ENCODE data around the gene CADM3.
A peak's percentile ranks its signal among the peaks of the same experiment; 100 is the strongest.

The CADM3 gene

GRCh38 chr1:159175571-159175970, 4.2 kb downstream of the CADM3 start:
- no peak for DNase-seq

DNA sequence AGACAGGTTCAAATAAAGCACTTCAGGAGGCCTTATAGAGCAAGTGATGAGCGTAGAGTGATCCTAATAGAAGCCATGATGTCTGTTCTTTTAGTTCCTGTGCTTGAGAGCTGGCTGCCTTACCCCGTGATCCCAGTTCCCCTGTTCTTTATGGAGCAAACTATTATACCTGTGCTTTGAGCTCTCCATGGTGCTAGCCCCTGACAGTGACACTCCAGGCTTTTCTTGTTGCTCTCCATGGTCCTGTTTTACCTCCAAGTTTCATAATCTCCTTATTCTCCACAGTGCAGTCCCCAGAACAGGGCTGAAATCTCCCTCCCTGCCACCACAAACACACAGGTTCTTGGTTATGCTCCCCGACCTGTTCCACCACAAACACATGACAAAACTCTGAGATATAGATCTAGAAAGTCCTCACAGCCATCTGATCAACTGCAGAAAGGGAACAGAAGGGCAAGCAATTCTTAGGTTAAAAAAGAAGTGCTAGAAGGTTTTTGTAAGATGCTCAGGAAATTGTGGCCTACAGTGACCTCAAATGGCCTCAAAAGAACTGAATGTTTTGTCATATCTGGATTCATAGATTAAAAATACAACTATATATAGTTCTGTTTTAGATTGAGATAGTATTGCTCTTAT, 6.0 kb downstream of the CADM3 start:
- no peak for DNase-seq

DNA sequence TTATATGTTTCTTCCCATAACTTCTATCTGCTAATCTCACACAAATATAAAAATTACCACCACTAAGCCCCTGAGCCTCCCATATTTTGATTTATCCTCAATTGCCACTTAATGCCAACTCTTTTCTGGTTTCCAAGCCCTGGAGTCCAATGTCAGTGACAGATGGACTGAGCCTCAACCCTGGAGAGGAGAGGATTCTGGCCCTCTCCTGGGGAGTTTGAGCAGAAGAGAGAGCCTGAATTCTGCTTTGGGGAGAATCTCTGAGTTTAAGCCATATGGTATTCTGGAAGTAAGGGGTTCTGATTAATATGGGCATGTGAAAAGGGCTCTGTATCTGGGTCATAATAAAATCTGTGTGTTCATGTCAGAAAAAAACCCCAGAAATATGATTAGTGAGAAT, 8.5 kb downstream of the CADM3 start:
- no peak for DNase-seq

GRCh38 chr1:159180516-159180915, 9.1 kb downstream of the CADM3 start:
- no peak for DNase-seq

DNA sequence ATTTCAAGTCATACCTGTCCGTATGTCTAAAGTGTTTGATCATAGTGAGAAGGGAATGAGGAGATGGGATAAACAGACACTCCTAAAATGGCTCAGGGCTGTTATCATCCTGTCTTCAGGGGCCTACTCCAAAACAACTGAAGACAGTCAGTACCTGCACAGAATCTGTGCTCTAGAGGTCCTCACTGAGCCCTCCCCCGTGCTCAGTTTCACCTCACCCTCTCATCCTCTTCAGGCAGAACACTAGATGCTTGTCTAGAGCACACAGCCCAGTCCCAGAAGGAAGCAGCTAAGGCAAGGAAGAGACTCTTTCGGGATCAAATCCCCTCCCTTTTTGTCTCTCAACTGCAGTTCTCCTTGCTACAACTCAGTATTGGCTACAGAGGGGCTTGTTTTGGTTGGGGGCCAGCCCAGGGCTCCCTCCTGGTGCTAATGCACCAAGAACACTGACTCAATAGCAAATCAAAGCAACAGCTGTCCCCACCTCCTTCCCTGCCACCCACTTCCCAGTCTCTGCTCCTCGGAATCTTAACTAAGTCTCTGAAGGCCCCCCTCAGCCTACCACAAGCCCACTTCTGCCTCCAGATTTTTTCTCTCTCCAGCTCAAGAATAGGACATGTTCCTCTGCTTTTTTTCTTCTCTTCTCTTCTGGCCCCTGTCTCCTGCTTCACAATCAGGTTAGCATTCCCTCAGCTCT, 10.1 kb downstream of the CADM3 start:
- no peak for DNase-seq

DNA sequence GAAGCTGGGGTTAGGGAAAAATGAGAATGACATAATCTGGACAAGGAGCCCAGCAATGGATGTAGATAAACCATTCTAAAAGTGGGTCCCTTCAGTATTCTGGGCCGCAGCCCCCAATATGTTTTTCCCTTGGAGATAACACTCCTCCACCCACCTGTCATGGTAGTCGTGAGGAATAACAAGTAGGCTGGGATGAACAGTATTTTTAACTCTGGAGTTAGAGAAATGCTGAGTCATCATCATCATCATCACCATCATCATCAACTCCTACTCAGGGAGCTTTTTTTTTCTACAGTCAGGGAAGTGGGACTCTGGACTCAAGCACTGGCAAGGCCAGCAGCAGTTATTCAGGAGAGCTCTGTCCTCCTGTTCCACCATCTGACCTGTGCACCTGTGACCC, 12.8 kb downstream of the CADM3 start:
- DNase-seq: no peak

DNA sequence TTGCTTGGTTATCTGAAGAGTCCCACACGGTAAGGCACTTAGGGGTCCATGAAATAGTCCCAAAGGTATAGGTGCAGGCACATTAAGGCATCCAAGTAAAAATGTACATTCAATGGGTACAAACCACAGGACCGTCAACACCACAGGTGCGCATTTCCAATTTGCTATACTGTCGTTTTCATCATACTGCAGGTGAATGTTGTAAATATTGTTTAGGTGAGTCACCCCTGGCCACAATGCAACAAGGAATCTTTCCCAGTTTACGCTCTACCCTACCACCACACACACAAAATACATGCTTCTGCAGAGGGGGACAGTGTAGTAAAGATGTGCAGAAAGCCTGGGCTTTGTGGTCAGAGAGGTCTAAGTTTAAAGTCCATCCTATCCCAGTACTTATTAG, 13.7 kb downstream of the CADM3 start:
- no peak for DNase-seq

GRCh38 chr1:159187033-159187432, 15.6 kb downstream of the CADM3 start:
- no peak for DNase-seq

DNA sequence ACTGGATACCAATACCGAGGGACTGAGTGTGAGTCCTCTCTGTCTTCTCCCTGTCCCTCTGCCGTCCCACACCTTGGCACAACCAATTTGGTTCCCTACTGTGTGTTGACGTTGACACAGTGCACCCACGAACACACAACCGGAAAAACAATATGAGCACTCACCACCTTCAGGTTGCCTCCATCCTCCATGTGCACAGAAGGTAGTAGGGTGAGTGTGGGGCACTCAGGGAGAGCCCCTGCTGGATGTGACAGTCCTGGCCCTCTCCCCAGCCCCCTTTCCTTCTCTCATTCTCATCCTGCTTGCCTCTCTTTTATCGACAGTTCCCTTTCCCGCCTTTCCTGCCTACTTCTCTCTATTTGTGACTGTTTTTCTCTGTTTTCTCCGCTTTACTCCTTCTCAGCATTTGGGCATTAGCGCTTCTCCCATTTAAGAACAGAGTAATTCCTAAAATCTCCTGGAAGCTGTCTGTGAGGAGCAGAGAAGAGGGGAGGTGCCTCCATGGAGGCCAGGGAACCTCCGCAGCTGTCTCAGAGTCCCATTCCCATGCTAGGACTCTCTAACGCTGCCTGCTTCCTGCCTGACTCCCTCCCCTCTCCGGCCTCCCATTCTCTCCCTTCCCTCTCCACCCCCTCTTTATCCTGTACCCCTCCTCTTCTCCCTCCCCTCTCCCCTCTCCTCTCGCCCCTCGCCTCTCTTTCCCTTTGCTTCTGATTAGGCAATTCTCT, 16.4 kb downstream of the CADM3 start:
- DNase-seq: no peak

DNA sequence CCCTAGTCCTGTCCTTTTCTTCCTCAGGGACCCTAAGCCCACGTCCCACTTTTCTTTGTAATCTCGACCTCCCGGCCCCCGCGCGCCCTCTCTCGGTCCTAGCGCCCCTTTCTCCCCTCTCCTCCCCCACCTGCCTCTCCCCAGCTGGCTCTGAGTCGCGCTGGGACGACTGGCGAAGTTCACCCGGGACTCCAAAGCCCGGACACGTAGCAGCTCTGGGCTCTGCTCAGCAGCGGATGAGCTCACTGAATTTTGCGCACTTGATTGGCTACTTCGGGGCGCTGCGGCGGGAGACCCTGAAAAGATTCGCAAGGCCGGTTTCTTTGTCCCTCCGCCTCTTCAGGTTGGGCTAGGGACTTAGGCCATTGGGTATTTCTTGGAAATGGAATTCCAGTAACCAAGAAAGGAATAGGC, 17.0 kb downstream of the CADM3 start:
- DNase-seq: peak; percentile 62

GRCh38 chr1:159190441-159190840, 19.0 kb downstream of the CADM3 start:
- no peak for DNase-seq

DNA sequence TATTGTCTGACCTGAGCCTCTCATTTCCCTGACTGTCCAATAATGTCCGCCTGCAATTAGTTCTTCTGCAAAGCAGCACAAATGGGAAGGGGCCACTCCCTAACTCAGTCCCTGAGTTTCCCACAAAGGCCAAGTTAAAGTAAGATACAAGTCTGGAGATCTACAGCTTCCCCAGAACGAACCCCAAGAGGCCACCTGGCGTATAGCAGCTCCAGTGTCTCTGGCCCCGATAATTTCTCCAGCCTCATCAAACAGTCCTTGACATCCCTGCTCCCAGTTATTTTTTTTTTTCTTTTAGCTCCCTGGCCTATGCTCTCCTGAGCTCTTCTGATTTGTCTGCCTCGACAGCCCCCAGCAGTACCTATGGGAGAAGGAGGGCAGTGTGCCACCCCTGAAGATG, 25.1 kb downstream of the CADM3 start:
- no peak for DNase-seq

- DNase-seq: peak; percentile 33
These were observed 26.4 kb downstream of the CADM3 start for GRCh38 chr1:159197561-159198557.

DNA sequence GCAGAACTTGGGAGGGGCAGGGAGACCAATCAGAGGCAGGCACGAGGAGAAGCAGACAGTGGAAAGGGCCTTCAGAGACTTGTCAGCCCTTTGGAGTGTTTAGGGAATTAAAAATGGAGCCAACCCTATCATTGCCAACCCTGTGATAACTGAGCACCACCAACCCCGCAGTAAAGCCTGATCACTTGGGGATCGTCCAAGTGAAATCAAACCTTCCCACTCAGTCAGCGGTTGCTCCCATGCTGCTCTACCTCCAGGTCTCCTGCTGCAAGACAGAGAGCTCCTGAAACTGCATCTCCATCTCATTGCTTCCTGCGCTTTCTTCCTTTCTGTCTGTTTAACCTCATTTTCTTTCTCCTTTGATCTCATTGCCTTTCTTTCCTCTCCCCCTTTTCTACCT, 28.5 kb downstream of the CADM3 start:
- DNase-seq: no peak

DNA sequence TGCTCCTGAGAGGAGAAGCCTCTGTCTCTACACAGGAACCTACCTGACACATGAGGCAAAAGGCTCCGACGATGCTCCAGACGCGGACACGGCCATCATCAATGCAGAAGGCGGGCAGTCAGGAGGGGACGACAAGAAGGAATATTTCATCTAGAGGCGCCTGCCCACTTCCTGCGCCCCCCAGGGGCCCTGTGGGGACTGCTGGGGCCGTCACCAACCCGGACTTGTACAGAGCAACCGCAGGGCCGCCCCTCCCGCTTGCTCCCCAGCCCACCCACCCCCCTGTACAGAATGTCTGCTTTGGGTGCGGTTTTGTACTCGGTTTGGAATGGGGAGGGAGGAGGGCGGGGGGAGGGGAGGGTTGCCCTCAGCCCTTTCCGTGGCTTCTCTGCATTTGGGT, 29.4 kb downstream of the CADM3 start:
- DNase-seq: no peak

DNA sequence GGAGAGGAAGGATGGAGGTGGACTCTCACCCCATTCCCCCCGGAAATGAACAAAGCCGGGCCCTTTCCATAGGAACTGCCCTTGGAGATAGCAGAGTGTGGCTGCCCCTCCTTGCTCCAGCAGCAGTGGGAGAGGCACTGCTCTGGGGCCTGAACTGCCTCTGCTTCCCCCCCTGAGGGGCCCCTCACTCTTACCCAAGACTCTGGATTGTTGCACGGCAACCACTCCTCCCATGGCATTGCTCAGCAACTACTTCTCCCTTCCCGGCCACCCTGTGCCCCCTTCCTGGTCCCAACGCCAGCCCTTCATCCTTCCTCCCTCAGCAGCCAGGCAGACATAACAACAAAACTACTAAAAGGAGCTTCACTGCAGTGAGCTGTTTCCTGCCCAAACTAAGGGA, 30.2 kb downstream of the CADM3 start:
- DNase-seq: no peak

GRCh38 chr1:159203610-159204009, 32.2 kb downstream of the CADM3 start:
- DNase-seq: no peak

- no peak for DNase-seq
These were observed 33.0 kb downstream of the CADM3 start, which contains the start of gene ACKR1 for GRCh38 chr1:159204161-159205141. ACKR1 (plus strand) TSS chr1:159204875; CDS start chr1:159204960, 85 bp downstream.

DNA sequence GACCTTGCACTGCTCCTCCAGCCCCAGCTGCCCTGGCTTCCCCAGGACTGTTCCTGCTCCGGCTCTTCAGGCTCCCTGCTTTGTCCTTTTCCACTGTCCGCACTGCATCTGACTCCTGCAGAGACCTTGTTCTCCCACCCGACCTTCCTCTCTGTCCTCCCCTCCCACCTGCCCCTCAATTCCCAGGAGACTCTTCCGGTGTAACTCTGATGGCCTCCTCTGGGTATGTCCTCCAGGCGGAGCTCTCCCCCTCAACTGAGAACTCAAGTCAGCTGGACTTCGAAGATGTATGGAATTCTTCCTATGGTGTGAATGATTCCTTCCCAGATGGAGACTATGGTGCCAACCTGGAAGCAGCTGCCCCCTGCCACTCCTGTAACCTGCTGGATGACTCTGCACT, 33.8 kb downstream of the CADM3 start:
- DNase-seq: no peak

DNA sequence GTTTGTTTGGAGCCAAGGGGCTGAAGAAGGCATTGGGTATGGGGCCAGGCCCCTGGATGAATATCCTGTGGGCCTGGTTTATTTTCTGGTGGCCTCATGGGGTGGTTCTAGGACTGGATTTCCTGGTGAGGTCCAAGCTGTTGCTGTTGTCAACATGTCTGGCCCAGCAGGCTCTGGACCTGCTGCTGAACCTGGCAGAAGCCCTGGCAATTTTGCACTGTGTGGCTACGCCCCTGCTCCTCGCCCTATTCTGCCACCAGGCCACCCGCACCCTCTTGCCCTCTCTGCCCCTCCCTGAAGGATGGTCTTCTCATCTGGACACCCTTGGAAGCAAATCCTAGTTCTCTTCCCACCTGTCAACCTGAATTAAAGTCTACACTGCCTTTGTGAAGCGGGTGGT, 34.7 kb downstream of the CADM3 start:
- no peak for DNase-seq

DNA sequence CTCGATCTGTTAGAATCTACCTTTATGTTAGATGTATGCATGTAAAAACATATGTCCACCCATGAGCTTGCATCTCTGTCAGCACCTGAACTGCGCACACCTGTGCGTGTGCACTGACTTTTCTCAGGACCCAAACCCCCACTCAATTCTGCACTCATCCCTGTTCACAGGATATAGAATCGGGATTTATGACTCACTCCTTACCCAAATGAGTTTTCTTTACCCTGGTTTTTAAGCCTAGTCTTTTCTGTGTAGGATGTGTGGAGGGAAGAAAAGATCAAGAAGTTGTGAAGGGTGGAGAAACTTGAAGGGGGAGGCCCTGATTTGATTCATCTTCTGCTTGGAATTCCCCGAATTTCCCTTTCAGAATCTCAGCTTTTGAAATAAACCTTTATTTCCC, 35.7 kb downstream of the CADM3 start:
- DNase-seq: no peak

- peak; percentile 38 for DNase-seq
These were observed 36.4 kb downstream of the CADM3 start for GRCh38 chr1:159207774-159208173.
